GM21576 (cell line): ENCODE measurements around the gene PVALEF.

Experiments
- ATAC-seq: cut with Tn5 transposase; IDR thresholded peaks from one replicate; pipeline ENCODE4 v1.9.1; 2021; ENCODE audit warnings: mild to moderate bottlenecking, moderate library complexity; ENCODE audit not compliant: unreplicated experiment

Gene PVALEF

GRCh38 chr17:81128338-81128737 lies 37.0 kb upstream of the PVALEF start:
- no peak for ATAC-seq

- no peak for ATAC-seq
Measured at GRCh38 chr17:81128774-81129173, 36.5 kb upstream of the PVALEF start.

- no peak for ATAC-seq
Measured at GRCh38 chr17:81129289-81129688, 36.0 kb upstream of the PVALEF start.

GRCh38 chr17:81129711-81130367 lies 35.5 kb upstream of the PVALEF start:
- no peak for ATAC-seq

GRCh38 chr17:81130385-81131361 lies 34.6 kb upstream of the PVALEF start:
- no peak for ATAC-seq

- no peak for ATAC-seq
Measured at GRCh38 chr17:81131486-81132196, 33.7 kb upstream of the PVALEF start.

- ATAC-seq, result no peak
Measured at GRCh38 chr17:81132197-81132540, 33.1 kb upstream of the PVALEF start.

- ATAC-seq, result no peak
Measured at GRCh38 chr17:81132770-81133723, 32.3 kb upstream of the PVALEF start.

GRCh38 chr17:81134064-81134781 lies 31.1 kb upstream of the PVALEF start:
- ATAC-seq, result no peak

GRCh38 chr17:81135505-81136278 lies 29.6 kb upstream of the PVALEF start:
- no peak for ATAC-seq

GRCh38 chr17:81136366-81136765 lies 28.9 kb upstream of the PVALEF start:
- ATAC-seq, result no peak

- no peak for ATAC-seq
Measured at GRCh38 chr17:81137248-81137647, 28.1 kb upstream of the PVALEF start.

GRCh38 chr17:81138083-81138482 lies 27.2 kb upstream of the PVALEF start:
- no peak for ATAC-seq

GRCh38 chr17:81138500-81138899 lies 26.8 kb upstream of the PVALEF start:
- ATAC-seq, result no peak

- no peak for ATAC-seq
Measured at GRCh38 chr17:81139428-81139827, 25.9 kb upstream of the PVALEF start.

GRCh38 chr17:81140018-81140417 lies 25.3 kb upstream of the PVALEF start:
- no peak for ATAC-seq

GRCh38 chr17:81140695-81141094 lies 24.6 kb upstream of the PVALEF start:
- no peak for ATAC-seq

- ATAC-seq, result no peak
Measured at GRCh38 chr17:81142301-81143199, 22.8 kb upstream of the PVALEF start.
